NT2/D1 (cell line): Measurements from ENCODE around the gene TXNL4B.

ENCODE experiments used
- DNase-seq: peaks from one replicate; pipeline ENCODE4 v3.0.0-alpha.2; 2011; ENCODE audit warnings: low read depth, low spot score
- H3K27me3 ChIP-seq: 2 replicates; pipeline ENCODE4 v1.6.0; 2011; ENCODE audit warnings: mild to moderate bottlenecking; ENCODE audit not compliant: insufficient read length, insufficient read depth
- H3K36me3 ChIP-seq: 2 replicates; pipeline ENCODE4 v1.6.1; 2011; ENCODE audit warnings: mild to moderate bottlenecking, low read length, mixed read lengths; ENCODE audit not compliant: insufficient read depth, insufficient read length
- H3K4me1 ChIP-seq: 2 replicates; pipeline ENCODE4 v1.5.1; 2011; ENCODE audit not compliant: insufficient read depth, insufficient read length
- H3K4me3 ChIP-seq: 2 replicates; pipeline ENCODE4 v1.5.1; 2011; ENCODE audit warnings: low read depth; ENCODE audit not compliant: insufficient read length
- H3K9ac ChIP-seq: 2 replicates; pipeline ENCODE4 v1.6.0; 2011; ENCODE audit warnings: low read depth; ENCODE audit not compliant: insufficient read length
- H3K9me3 ChIP-seq: 2 replicates; pipeline ENCODE4 v1.5.1; 2011; ENCODE audit warnings: mild to moderate bottlenecking, low read length; ENCODE audit not compliant: insufficient read depth
- SUZ12 ChIP-seq: IDR thresholded peaks from 2 replicates; pipeline ENCODE4 v1.6.1; 2011; ENCODE audit not compliant: insufficient read length, insufficient read depth; ENCODE audit errors: extremely low read depth
- YY1 ChIP-seq: IDR thresholded peaks from 2 replicates; pipeline ENCODE4 v1.6.1; 2011; ENCODE audit not compliant: insufficient read length, insufficient read depth
- ZNF274 ChIP-seq: IDR thresholded peaks from 2 replicates; pipeline ENCODE4 v1.6.1; 2011; ENCODE audit warnings: mild to moderate bottlenecking, low read depth, low read length

TXNL4B gene

GRCh38 chr16:72131036-72131435, 37.6 kb upstream of the TXNL4B start:
- no peak overlapping the region for H3K9ac ChIP-seq
- no peak for DNase-seq
- TF ChIP-seq SUZ12 (no peak), ZNF274 (no peak), YY1 (no peak)
- no peaks in the 10 kb centered on the region for H3K9me3 ChIP-seq
- no peak overlapping the region for H3K4me3 ChIP-seq
- no peaks in the 10 kb centered on the region for H3K4me1 ChIP-seq
- H3K36me3 ChIP-seq: no peaks in the 10 kb centered on the region
- H3K27me3 ChIP-seq: no peaks in the 10 kb centered on the region

GRCh38 chr16:72129976-72130656, 36.7 kb upstream of the TXNL4B start:
- Histone ChIP-seq H3K4me3 (no peak overlapping the region), H3K9ac (no peak overlapping the region)
- no peak for DNase-seq

GRCh38 chr16:72128701-72129100, 35.3 kb upstream of the TXNL4B start:
- no peak overlapping the region for H3K4me3 ChIP-seq
- H3K9ac ChIP-seq: no peak overlapping the region
- H3K9me3 ChIP-seq: no peaks in the 10 kb centered on the region
- H3K4me1 ChIP-seq: peaks cover 4% of the 10 kb centered on the region
- TF ChIP-seq ZNF274: no peak
- H3K36me3 ChIP-seq: no peaks in the 10 kb centered on the region
- no peaks in the 10 kb centered on the region for H3K27me3 ChIP-seq
- DNase-seq: peak; percentile 28

More at GRCh38 chr16:72129976-72130656, 36.7 kb upstream of the TXNL4B start:
- no peaks in the 10 kb centered on the region for H3K27me3 ChIP-seq
- TF ChIP-seq ZNF274: no peak
- TF ChIP-seq YY1: no peak
- TF ChIP-seq SUZ12: no peak
- no peaks in the 10 kb centered on the region for H3K9me3 ChIP-seq
- peaks cover 4% of the 10 kb centered on the region for H3K4me1 ChIP-seq
- no peaks in the 10 kb centered on the region for H3K36me3 ChIP-seq

DNA sequence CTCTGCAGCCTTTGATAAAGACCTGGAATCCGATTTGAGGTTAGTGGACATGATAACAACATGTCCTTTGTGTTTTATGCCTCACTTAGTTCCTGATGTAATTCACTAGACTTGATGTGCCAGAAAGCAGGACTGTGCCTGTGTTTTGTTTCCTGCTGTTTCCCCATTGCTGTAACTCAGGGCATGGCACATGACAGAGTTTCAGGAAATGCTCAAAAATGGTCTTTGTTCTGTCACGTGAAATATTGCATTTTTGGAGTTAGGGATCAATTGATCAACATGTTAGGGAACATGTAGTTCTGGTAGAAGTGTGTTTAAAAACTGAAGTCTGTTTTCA, 33.0 kb upstream of the TXNL4B start:
- no peaks in the 10 kb centered on the region for H3K36me3 ChIP-seq
- H3K9me3 ChIP-seq: no peaks in the 10 kb centered on the region
- H3K4me1 ChIP-seq: peaks cover 4% of the 10 kb centered on the region
- H3K27me3 ChIP-seq: no peaks in the 10 kb centered on the region
- TF ChIP-seq SUZ12 (no peak), YY1 (no peak), ZNF274 (no peak)
- H3K9ac ChIP-seq: no peak overlapping the region
- DNase-seq: no peak
- no peak overlapping the region for H3K4me3 ChIP-seq

- Histone ChIP-seq H3K36me3 (no peaks in the 10 kb centered on the region), H3K9me3 (no peaks in the 10 kb centered on the region), H3K4me3 (no peak overlapping the region), H3K27me3 (no peaks in the 10 kb centered on the region), H3K9ac (no peak overlapping the region), H3K4me1 (peaks cover 4% of the 10 kb centered on the region)
- no peak for DNase-seq
- TF ChIP-seq SUZ12 (no peak), YY1 (no peak), ZNF274 (no peak)
Observed at GRCh38 chr16:72125635-72126428, 32.4 kb upstream of the TXNL4B start.

DNA sequence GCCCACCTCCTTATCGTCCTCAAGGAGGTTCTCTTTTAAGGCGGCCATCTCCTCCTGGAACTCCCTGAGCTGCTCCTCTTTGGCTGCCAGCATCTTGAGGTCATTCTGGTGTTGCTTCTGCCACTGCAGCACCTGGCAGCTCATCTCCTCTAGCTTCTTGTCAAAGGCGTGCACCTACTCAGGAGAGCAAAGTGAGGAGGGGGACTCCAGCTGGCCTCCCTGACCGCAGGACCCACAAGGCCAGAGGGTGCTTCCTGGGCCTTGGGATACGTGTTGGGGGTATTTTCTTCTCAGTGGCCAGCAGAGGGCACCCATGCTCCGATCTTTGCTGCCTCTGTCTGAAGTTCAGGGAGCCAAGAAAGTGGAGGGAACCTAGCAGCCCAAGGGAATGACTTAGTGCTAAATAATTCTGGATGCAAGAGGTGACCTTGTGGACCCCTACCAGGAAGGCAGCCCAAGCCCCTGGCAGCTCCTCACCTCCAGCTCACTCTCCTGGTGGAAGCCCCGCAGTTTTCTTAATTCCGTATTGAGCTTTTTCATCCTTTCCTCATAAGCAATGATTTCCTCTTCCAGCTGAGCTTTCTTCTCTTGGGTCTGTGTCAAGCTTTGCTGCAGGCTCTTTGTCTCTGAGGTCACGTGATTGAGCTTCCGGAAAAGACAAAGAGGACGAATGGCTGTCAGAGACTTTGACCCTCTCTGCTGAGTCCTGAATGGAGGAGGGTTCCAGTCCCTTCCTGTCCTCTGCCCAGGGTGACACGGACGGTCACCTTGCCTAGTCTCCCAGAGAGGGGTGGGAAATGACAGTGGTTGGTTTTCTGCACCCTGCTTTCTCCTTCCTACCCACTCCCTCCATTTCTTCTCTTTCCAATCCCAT, 31.6 kb upstream of the TXNL4B start:
- no peaks in the 10 kb centered on the region for H3K36me3 ChIP-seq
- H3K27me3 ChIP-seq: no peaks in the 10 kb centered on the region
- H3K4me3 ChIP-seq: no peak overlapping the region
- peaks cover 4% of the 10 kb centered on the region for H3K4me1 ChIP-seq
- no peak overlapping the region for H3K9ac ChIP-seq
- no peak for TF ChIP-seq ZNF274
- no peak for TF ChIP-seq SUZ12
- TF ChIP-seq YY1: no peak
- peak; percentile 84 for DNase-seq
- H3K9me3 ChIP-seq: no peaks in the 10 kb centered on the region

DNA sequence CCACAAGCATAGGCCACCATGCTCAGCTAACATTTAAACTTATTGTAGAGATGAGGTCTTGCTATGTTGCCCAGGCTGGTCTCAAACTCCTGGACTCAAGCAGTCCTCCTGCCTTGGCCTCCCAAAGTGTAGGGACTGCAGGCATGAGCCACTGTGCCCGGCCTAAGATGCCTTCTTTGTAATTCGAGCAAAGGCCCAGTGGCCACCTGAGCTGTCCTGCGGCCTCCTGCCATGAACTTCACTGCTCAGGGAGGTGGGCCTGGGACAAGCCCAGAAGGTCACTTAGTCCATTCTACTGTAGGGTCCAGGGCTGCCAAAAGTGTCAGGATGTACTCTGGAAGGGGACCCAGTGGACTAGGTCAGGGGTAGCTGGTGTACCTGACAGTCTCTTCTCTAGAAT, 30.7 kb upstream of the TXNL4B start:
- Histone ChIP-seq H3K36me3 (no peaks in the 10 kb centered on the region), H3K27me3 (no peaks in the 10 kb centered on the region), H3K4me1 (peaks cover 4% of the 10 kb centered on the region), H3K4me3 (no peak overlapping the region), H3K9ac (no peak overlapping the region), H3K9me3 (no peaks in the 10 kb centered on the region)
- TF ChIP-seq SUZ12: no peak
- no peak for TF ChIP-seq ZNF274
- no peak for TF ChIP-seq YY1
- no peak for DNase-seq

DNA sequence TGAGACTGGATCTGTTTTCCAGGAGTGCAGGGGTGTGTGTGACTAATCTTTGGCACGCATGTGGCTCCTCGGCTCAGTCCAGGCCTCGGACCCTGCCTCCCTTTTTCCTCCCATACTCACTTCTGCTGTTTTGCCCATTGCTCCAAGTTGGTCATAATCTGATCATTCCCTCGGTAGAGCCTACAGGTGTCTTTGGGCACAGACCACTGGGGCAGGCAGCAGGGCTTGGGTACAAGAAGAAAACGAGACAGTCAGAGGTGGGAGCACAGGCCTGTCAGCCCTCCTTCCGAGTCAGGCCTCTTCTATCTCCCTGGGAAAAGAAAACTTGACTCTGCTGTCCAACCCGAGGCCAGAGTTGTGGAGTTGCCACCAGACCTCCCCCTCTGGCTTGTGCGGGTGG, 30.0 kb upstream of the TXNL4B start:
- DNase-seq: no peak
- Histone ChIP-seq H3K36me3 (no peaks in the 10 kb centered on the region), H3K9ac (no peak overlapping the region), H3K4me1 (peaks cover 4% of the 10 kb centered on the region), H3K9me3 (no peaks in the 10 kb centered on the region), H3K4me3 (no peak overlapping the region), H3K27me3 (no peaks in the 10 kb centered on the region)
- TF ChIP-seq ZNF274: no peak
- no peak for TF ChIP-seq YY1
- TF ChIP-seq SUZ12: no peak
